ENCODE results near the gene ZFP36.
A peak's percentile ranks its signal among the peaks of the same experiment; 100 is the strongest.

ZFP36 gene

GRCh38 chr19:39423258-39424086 lies 16.8 kb downstream of the ZFP36 start:
- DNase-seq = no peak

- DNase-seq = no peak
Measured at GRCh38 chr19:39424934-39425333, 18.3 kb downstream of the ZFP36 start.

DNA sequence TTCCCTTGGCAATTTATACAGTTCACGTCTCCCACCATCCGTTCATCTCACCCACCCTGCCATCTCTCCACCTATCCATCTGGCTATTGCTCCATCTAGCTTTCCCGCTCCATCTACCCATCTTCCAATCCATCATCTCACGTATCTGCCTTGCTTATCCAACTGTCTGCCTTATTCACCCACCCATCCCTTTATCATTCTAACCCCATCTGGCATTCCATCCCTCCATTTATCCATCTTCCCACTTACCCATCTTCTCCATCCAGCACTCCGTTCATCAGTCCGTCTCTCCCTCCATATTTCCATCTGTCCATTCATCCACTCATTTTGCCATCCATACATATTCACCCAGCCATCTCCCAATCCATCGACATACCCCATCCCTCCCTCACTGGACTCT lies 19.1 kb downstream of the ZFP36 start:
- DNase-seq = no peak

GRCh38 chr19:39426170-39426569 lies 19.5 kb downstream of the ZFP36 start:
- no peak for DNase-seq

DNA sequence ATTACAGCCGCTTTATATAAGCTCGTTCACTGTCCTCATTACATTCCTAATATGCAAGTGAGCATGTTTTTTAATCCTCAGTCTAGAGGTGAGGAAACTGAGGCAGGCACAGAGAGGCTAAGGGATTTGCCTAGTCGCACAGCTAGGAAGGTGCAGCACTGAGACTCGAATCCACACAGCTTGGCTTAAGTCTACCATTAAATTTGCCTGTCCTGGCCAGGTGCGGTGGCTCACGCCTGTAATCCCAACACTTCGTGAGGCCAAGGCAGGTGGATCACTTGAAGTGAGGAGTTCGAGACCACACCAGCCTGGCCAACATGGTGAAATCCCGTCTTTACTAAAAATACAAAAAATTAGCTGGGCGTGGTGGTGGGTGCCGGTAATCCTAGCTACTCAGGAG lies 21.1 kb downstream of the ZFP36 start:
- no peak for DNase-seq

DNA sequence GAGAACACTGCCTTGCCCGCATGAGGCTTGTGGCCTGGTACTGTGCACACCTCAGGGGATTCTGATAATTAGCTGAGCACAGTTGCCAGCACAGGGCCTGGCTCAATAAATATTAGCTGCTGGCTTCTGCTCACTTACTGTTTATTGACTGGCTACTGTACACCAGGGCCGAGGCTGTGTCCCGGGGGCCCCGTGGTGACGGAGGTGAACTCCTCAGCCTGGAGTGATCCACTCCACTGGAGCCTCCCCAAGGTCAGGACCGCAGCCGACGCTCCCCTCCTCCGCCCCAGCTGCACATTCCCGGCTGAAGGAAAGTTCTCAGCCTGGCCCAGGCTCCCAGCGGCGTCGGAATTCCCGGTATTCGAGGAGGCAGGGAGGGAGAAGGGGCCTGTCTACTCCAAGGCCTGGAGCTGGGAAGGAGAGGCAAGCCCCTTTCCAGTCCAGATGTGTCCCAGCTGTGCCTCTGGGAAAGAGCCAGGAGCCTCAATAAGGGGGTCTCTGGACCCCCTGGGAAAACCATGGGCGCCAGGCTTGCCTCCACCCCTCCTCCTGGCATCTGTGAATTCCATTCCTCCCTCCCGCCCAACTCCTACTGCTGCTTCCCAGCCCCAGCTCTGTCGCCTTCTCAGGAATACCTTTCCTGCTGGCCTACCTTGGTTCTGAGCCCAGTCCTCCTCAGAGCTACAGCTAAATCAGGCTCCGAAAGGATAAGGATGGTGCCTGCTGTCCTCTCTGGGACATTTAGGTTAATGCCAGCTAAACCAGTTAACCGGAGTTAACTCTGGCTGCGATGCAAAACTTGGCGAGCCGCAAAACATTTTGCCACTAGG lies 21.9 kb downstream of the ZFP36 start:
- DNase-seq = peak; percentile 92

DNA sequence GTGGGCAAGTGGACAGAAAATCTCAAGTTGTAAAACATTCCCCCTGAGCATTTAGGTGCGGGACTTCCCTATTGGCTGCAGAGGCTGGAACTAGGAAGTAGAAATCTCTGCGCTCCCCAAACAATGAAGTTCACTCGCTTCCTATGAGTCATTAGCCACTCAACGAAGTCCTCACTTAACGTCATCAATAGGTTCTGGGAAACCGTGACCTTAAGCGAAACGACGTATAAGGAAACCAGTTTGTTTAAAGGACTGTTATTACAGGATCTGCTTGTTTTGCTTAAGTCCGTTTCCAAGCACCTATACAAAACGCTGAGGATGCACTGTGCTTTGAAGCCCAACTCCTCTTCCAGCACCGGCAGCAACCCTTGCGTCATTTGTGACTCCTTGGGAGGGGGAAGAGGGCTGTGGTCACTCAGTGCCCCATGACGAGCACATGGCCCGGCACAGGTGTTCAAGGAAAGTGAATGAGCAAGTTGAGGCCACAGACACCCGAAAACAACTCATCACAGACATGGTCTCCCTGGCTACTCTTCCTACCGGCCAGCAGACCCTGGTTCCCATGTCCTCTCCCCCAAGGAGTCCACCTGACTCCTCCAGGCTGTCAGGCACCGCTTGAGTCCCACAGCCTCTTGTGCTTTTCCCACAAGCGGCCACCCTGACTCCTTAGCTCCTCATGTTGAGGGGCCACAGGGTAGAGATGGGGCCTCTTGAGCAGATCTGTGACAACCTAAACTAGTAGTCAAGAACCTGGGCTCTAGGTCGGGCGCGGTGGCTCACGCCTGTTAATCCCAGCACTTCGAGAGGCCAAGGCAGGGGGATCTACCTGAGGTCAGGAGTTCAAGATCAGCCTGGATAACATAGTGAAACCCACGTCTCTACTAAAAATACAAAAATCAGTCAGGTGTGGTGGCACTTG lies 24.3 kb downstream of the ZFP36 start:
- no peak for DNase-seq

GRCh38 chr19:39432677-39433025 lies 26.0 kb downstream of the ZFP36 start:
- DNase-seq = no peak

- no peak for DNase-seq
Measured at GRCh38 chr19:39433480-39434079, 26.9 kb downstream of the ZFP36 start.

GRCh38 chr19:39434123-39435076 lies 27.8 kb downstream of the ZFP36 start:
- DNase-seq = no peak

GRCh38 chr19:39435499-39436349 lies 29.1 kb downstream of the ZFP36 start, which contains the start of gene RPS16:
Gene RPS16 (minus strand): TSS chr19:39435949. CDS start chr19:39435895, 54 bp downstream.
- DNase-seq = peak; percentile 99

DNA sequence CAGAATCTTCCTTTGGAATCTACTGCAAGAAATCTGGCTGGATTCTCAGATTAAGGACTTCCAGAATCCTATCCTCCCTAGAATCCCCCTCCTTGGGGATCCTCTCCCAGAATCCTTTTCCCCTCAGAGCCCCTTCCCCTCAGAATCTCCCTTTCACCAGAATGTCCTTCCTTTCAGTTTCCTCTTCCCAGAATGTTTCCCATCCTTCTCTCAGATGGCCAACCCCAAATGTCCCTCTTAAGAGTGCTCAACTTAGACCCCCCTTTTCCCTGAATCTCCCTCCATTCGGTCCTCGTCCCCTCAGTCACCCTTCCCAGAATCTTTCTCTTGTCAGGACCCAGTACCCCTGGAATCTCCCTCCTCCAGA lies 29.7 kb downstream of the ZFP36 start:
- no peak for DNase-seq

DNA sequence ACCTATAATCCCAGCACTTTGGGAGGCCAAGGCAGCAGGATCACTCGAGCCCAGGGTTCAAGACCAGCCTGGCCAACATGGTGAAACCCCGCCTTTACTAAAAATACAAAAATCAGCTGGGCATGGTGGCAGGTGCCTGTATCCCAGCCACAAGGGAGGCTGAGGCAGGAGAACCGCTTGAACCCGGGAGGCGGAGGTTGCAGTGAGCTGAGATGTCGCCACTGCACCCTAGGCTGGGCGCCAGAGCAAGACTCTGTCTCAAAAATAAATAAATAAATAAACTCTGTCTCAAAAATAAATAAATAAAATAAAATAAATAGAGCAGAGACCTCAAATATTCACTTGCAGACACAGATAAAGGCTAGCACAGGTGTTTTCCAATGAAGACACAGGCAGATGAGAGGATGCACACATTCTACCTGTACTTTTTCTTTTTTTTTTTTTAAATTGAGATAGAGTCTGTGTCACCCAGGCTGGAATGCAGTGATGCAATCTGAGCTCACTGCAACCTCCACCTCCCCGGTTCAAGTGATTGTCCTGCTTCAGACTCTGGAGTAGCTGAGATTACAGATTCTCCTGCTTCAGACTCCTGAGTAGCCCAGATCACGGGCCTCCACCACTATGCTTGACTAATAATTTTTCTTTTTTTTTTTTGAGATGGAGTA lies 31.8 kb downstream of the ZFP36 start:
- no peak for DNase-seq

- DNase-seq = no peak
Measured at GRCh38 chr19:39444598-39445195, 38.0 kb downstream of the ZFP36 start.

GRCh38 chr19:39445196-39446111 lies 38.8 kb downstream of the ZFP36 start, which contains the start of gene SUPT5H:
Gene SUPT5H (plus strand): TSS chr19:39445582. CDS start chr19:39445891, 309 bp downstream.
- DNase-seq = peak; percentile 98

DNA sequence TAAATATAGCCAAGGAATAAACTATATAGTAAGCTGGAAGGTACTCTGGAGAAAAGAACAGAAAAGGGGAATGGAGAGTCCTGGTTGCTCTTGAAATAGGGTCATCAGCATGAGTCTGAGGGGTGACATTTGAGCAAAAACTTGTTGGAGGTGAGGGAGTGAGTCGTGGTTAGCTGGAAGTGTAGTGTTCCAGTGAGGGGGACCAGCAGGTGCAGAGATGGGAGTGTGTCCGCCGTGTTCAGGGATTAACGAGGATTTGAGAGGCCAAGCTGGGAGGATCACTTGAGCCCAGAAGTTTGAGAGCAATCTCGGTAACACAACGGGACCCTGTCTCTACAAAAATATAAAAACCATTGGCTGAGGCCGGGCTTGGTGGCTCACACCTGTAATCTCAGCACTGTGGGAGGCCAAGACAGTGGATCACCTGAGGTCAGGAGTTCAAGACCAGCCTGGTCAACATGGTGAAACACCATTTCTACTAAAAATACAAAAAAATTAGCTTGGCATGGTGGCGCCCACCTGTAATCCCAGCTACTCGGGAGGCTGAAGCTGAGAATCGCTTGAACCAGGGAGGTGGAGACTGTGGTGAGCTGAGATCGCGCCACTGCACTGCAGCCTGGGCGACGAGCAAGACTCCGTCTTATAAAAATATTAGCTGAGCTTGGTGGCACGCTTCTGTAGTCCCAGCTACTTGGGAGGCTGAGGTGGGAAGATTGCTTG lies 39.9 kb downstream of the ZFP36 start:
- no peak for DNase-seq

DNA sequence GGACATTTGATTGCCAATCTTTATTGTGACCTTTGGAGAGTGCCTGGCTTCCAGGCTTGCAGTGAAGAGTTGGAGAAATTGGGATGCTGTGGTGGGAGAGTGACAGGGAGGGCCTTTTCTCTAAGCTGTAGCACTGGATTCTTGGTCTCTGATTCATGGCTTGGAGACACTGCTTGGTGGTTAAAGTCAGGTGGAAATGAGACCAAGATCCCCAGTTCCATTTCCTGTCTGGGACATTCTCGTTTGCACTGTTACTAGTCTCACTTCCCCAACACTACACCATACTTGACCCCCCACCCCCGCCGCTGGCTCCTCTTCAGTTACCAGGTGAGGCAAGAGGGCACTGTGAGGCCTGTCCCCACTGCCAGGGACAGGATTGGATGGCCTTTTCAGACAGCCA lies 41.6 kb downstream of the ZFP36 start:
- no peak for DNase-seq

All from femur (tissue), 1 donor.